Mesodermal cell (in vitro differentiated cells): Measurements from ENCODE around the gene CD58. TPM values are rescaled to one million over a fixed set of nuclear protein-coding genes. Genes with fewer than 3 reads are reported as not detected.
"Not testable (repeated sequence)": the region's sequence is repeated elsewhere in the genome, so short reads cannot be mapped to it uniquely, and the experiment has no call there.

Experiments used
- H3K27ac ChIP-seq: 2 replicates; pipeline ENCODE4 v1.7.0; 2013; ENCODE audit warnings: mild to moderate bottlenecking, low read depth, low read length, moderate library complexity; ENCODE audit not compliant: severe bottlenecking
- H3K36me3 ChIP-seq: 2 replicates; pipeline ENCODE4 v1.7.1; 2013; ENCODE audit warnings: mild to moderate bottlenecking, low read length, moderate library complexity; ENCODE audit not compliant: control insufficient read depth, insufficient read depth
- H3K4me1 ChIP-seq: one replicate; pipeline ENCODE4 v1.7.1; 2013; ENCODE audit warnings: mild to moderate bottlenecking, low read length; ENCODE audit not compliant: insufficient read depth, control insufficient read depth, poor library complexity, severe bottlenecking
- H3K4me3 ChIP-seq: 2 replicates; pipeline ENCODE4 v1.7.0; 2013; ENCODE audit warnings: low read length, control low read depth, mild to moderate bottlenecking; ENCODE audit not compliant: insufficient read depth, poor library complexity, severe bottlenecking; ENCODE audit errors: extremely low read depth
- H3K9me3 ChIP-seq: 2 replicates; pipeline ENCODE4 v1.7.1; 2013; ENCODE audit warnings: mild to moderate bottlenecking, low read length, moderate library complexity; ENCODE audit not compliant: control insufficient read depth
- WGBS, 2 experiments: methylation state at CpG; one replicate each; pipeline ENCODE4 v1.1.5; 2013; ENCODE audit warnings: missing lambda C conversion rate in 2 of 2; ENCODE audit not compliant: insufficient coverage in 2 of 2; 5-methylcytosine and 5-hydroxymethylcytosine counted together
- polyA plus RNA-seq, 2 experiments: library from polyadenylated mRNA; stranded (reverse); fragments of 50-300 nt; gene quantifications; one replicate each; pipeline ENCODE4 v1.2.3, GENCODE V29; 2013

The CD58 gene
- polyA plus RNA-seq (2013, experiment 1 of 2): 17.8 TPM
- 18.2 TPM for polyA plus RNA-seq (2013, experiment 2 of 2)

- Histone ChIP-seq H3K27ac (peak within 1 kb of the TSS; percentile 84), H3K36me3 (no peaks in the 10 kb centered on the region), H3K4me1 (peaks cover 37% of the 10 kb centered on the region), H3K4me3 (peak within 1 kb of the TSS; percentile 70), H3K9me3 (no peaks in the 10 kb centered on the region)
- WGBS, 2 experiments: 1% methylated on average over 54 to 68 of the region's 90 CpGs
Measured at GRCh38 chr1:116570358-116571214, at the start of gene CD58. TSS of gene CD58 (minus strand) at chr1:116571026. CDS start at chr1:116570972, 54 bp downstream.

GRCh38 chr1:116620392-116620791 lies 49.6 kb upstream of the CD58 start:
- not testable (repeated sequence) for H3K4me3 ChIP-seq, H3K27ac ChIP-seq, H3K36me3 ChIP-seq, H3K9me3 ChIP-seq, H3K4me1 ChIP-seq
- WGBS, 2 experiments: no CpG with 5 or more reads among the region's 3 CpGs

- H3K27ac ChIP-seq, H3K4me1 ChIP-seq, H3K36me3 ChIP-seq, H3K4me3 ChIP-seq, H3K9me3 ChIP-seq: not testable (repeated sequence)
- 69% methylated on average over 4 of the region's 4 CpGs; no CpG with 5 or more reads in 1 of the 2 experiments for WGBS, 2 experiments
Measured at GRCh38 chr1:116619106-116619505, 48.3 kb upstream of the CD58 start.

DNA sequence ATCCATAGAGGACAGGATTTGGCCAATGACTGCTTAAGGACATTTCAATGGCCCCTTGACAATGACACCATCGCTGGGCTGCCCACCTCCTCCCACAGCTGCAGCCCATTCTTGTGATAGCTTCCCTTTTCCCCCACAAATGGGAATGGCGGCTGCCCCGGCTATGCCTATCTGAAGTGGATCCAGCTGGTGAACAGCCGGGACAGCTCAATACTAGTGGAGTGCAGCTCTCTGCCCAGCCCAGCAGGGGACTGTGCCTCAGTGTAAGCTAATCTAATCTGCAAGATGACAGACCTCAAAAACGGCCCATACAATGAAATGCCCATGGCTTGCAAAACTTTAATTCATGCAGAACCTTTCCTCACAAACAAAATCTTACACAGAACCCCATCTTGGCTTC lies 47.0 kb upstream of the CD58 start:
- H3K27ac ChIP-seq, H3K36me3 ChIP-seq, H3K9me3 ChIP-seq, H3K4me1 ChIP-seq, H3K4me3 ChIP-seq: not testable (repeated sequence)
- 93 to 95% methylated on average over 3 to 5 of the region's 5 CpGs for WGBS, 2 experiments

- not testable (repeated sequence) for H3K4me1 ChIP-seq, H3K27ac ChIP-seq, H3K4me3 ChIP-seq, H3K36me3 ChIP-seq, H3K9me3 ChIP-seq
- 96 to 100% methylated on average over 6 to 9 of the region's 13 CpGs for WGBS, 2 experiments
Measured at GRCh38 chr1:116613825-116614224, 43.0 kb upstream of the CD58 start.

DNA sequence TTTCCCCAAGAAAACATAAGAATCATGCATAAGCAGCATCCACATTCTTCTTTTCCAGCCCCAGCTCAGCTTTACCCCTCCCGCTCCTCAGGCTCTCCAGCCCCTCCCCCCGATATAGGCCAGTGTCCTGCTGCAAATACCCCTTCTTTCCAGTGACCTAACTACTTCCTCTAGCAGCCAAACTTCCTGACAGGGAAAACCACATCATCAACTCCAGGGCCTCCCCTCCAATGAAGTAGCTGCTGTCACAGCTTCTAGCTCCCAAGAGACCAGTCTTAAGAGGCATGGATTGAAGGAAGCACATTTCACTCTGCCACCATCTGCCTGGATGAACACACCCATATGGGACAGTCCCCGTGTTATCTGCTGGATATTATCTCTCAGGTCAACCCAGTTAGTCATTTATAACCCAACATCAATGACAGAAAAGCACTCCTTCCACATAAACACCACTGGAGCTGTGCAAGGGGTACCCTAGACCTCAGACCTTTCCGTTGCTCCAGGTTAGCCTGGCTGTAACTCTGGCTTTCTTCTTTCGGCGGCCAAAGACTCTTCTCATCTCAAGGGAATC lies 39.1 kb upstream of the CD58 start:
- not testable (repeated sequence) for H3K9me3 ChIP-seq, H3K27ac ChIP-seq, H3K36me3 ChIP-seq, H3K4me1 ChIP-seq, H3K4me3 ChIP-seq
- 83 to 90% methylated on average over 1 to 6 of the region's 6 CpGs for WGBS, 2 experiments

GRCh38 chr1:116608841-116609240 lies 38.0 kb upstream of the CD58 start:
- WGBS, 2 experiments: no CpG with 5 or more reads among the region's 2 CpGs
- not testable (repeated sequence) for H3K4me1 ChIP-seq, H3K9me3 ChIP-seq, H3K4me3 ChIP-seq, H3K36me3 ChIP-seq, H3K27ac ChIP-seq

DNA sequence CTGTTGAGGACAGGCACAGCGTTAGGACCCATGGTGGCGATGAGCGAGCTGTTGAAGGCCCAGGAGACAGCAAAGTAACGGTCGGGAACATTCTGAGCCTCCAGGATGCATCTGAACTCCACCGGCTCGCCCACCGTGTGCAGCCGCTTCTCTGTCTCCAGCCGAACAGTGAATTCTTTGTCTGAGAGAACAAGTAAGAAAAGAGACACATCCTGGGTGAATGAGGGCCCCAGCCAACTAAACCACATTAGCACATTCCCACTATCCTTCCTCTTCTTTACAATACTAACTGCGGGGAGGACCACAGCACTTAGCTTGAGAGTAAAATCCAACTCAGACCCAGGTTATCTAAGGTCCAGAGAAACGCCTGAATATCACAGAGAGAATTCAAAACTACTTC lies 37.3 kb upstream of the CD58 start:
- 83 to 92% methylated on average over 1 to 2 of the region's 12 CpGs for WGBS, 2 experiments

DNA sequence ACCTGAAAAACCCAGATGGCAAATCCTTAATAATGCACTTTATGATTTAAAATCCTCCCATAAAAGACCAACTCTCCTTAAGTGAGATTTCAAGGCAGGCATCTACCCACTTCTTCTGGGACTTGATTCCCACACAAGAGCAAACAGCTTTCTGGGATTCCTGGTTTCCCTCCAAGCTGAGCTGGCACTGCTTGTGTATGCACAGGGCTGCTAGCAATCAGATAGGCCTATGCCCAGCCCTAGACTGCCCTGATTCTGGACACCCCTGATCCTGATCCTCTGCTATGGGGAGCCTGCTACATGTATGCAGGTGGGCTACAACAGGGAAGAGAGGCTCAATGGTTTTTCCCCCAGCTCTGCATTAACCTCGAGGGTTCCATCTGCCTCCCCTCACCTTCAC lies 36.6 kb upstream of the CD58 start:
- not testable (repeated sequence) for H3K27ac ChIP-seq, H3K9me3 ChIP-seq, H3K4me1 ChIP-seq, H3K4me3 ChIP-seq, H3K36me3 ChIP-seq
- WGBS, 2 experiments: 80% methylated on average over 1 of the region's 1 CpG; no CpG with 5 or more reads in 1 of the 2 experiments

More for the DNA sequence above, 37.3 kb upstream of the CD58 start:
- not testable (repeated sequence) for H3K36me3 ChIP-seq, H3K4me3 ChIP-seq, H3K4me1 ChIP-seq, H3K27ac ChIP-seq, H3K9me3 ChIP-seq

GRCh38 chr1:116606067-116606466 lies 35.2 kb upstream of the CD58 start:
- H3K4me1 ChIP-seq, H3K36me3 ChIP-seq, H3K9me3 ChIP-seq, H3K4me3 ChIP-seq, H3K27ac ChIP-seq: not testable (repeated sequence)
- WGBS, 2 experiments: 94 to 100% methylated on average over 2 of the region's 8 CpGs

GRCh38 chr1:116605315-116605714 lies 34.5 kb upstream of the CD58 start:
- WGBS, 2 experiments: no CpG with 5 or more reads among the region's 1 CpG
- no peaks in the 10 kb centered on the region for H3K4me1 ChIP-seq
- H3K36me3 ChIP-seq: no peaks in the 10 kb centered on the region
- no peaks in the 10 kb centered on the region for H3K9me3 ChIP-seq
- H3K4me3 ChIP-seq: no peak overlapping the region
- H3K27ac ChIP-seq: no peak overlapping the region
